H1 (cell line): ENCODE data around the gene GLP1R. TPM values are rescaled to one million over a fixed set of nuclear protein-coding genes. Genes with fewer than 3 reads are reported as not detected.

Experiments used
- NRF1 ChIP-seq: IDR thresholded peaks from 2 replicates; pipeline ENCODE4 v1.6.1; 2011; ENCODE audit warnings: mild to moderate bottlenecking, low read depth, low read length, improper control_type of control experiment
- SP2 ChIP-seq: IDR thresholded peaks from 2 replicates; pipeline ENCODE4 v1.6.1; 2012; ENCODE audit warnings: mild to moderate bottlenecking, low read length, inconsistent platforms
- polyA plus RNA-seq, 7 experiments: library from polyadenylated mRNA; depleted of rRNA in 3 of 7; stranded (reverse) in 5 of 7; unstranded in 2 of 7; fragments of >200 nt in 5 of 7; fragments of 200-250 nt in 2 of 7; gene quantifications; 1 replicate in 5 of 7; 2 replicates in 1 of 7; 4 replicates in 1 of 7; pipeline versions ENCODE4 v1.2.1 to v1.2.3, GENCODE V29; 2011 to 2013; ENCODE audit warnings: missing spikeins in 2 of 7, mixed read lengths in 2 of 7
- total RNA-seq: library from RNA; stranded (reverse); fragmentation: NEBNext Ultra II Directional; extraction: Animal tissue kit (Norgen Biotek cat#: 25700); gene quantifications from 2 replicates; pipeline ENCODE4 v1.2.1, GENCODE V29; 2021

Gene GLP1R
- total and polyA plus RNA-seq, 2 of the 8 experiments (the other 6 are each of a cell fraction or from before 2014, with no cell fraction given) = 2.6 to 2.7 TPM

GRCh38 chr6:39107641-39108040 is 59.1 kb downstream of the GLP1R start (continued):
- TF ChIP-seq NRF1 (no peak), SP2 (no peak)
- TF ChIP-seq, all 59 proteins: peak for 0
